22Rv1 (cell line): ENCODE measurements around the gene VPS72.
"Not testable (repeated sequence)": the region's sequence is repeated elsewhere in the genome, so short reads cannot be mapped to it uniquely, and the experiment has no call there.

Source experiments
- H3K27ac ChIP-seq: fragments of 450-650 bp; 2 replicates; pipeline ENCODE4 v1.5.1; 2017
- ZFX ChIP-seq: fragments of 450-650 bp; IDR thresholded peaks from 2 replicates; pipeline ENCODE4 v1.6.1; 2017; ENCODE audit warnings: antibody characterized with exemption, borderline replicate concordance
- TF ChIP-seq, protein P1 (sequence below): fragments of 450-650 bp; IDR thresholded peaks from 2 replicates; pipeline ENCODE4 v1.5.1; 2017; ENCODE audit warnings: mild to moderate bottlenecking

VPS72 gene

DNA sequence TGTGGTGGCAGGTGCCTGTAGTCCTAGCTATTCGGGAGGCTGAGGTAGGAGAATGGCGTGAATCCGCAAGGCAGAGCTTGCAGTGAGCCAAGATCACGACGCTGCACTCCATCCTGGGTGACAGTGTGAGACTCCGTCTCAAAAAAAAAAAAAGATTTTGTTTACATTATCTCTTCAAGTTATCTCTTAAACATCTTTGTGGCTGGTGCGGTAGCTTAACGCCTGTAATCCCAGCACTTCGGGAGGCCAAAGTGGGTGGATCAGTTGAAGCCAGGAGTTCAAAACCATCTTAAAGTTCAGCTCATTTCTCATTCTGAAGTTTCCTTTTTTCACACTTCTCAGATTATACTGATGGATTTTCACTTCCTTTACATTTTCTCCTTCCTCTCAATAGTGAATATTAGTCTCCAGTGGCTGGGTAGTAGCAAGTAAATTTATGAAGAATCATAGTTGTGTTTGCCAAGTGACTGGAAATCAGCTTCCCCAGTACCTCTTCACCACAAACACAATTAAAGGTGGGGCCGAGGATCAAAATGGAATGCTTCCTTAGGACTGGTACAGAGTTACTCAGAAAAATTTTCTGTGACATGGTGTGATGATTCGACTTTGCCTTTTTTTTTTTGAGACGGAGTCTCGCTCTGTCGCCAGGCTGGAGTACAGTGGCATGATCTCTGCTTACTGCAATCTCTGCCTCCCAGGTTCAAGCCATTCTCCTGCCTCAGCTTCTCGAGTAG is 22.1 kb upstream of the VPS72 start:
- H3K27ac ChIP-seq: 0 out of 2 replicates have a peak overlapping the region, but pooled peaks have one; percentile 7
- TF ChIP-seq, protein P1, sequence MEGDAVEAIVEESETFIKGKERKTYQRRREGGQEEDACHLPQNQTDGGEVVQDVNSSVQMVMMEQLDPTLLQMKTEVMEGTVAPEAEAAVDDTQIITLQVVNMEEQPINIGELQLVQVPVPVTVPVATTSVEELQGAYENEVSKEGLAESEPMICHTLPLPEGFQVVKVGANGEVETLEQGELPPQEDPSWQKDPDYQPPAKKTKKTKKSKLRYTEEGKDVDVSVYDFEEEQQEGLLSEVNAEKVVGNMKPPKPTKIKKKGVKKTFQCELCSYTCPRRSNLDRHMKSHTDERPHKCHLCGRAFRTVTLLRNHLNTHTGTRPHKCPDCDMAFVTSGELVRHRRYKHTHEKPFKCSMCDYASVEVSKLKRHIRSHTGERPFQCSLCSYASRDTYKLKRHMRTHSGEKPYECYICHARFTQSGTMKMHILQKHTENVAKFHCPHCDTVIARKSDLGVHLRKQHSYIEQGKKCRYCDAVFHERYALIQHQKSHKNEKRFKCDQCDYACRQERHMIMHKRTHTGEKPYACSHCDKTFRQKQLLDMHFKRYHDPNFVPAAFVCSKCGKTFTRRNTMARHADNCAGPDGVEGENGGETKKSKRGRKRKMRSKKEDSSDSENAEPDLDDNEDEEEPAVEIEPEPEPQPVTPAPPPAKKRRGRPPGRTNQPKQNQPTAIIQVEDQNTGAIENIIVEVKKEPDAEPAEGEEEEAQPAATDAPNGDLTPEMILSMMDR: no peak
- no peak for TF ChIP-seq ZFX

DNA sequence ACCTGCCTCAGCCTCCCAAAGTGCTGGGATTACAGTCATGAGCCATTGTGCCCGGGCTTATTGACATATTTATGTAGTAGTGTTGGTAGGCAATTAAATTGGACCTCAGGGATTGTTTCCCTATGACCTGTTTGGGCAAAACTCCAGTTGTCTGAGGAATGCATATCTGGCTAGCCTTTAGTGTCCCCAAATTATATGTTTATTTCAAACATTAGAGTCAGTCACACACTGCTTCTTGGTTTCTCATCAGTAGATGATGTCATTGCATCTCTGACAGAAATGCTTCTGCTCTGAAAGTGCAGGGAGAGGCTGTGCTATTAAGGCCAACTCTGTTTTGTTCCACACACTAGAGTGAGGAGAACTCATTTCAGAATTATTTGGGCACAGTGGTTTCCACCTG is 20.8 kb upstream of the VPS72 start:
- no peak overlapping the region for H3K27ac ChIP-seq
- TF ChIP-seq, protein P1: no peak
- TF ChIP-seq ZFX: no peak

DNA sequence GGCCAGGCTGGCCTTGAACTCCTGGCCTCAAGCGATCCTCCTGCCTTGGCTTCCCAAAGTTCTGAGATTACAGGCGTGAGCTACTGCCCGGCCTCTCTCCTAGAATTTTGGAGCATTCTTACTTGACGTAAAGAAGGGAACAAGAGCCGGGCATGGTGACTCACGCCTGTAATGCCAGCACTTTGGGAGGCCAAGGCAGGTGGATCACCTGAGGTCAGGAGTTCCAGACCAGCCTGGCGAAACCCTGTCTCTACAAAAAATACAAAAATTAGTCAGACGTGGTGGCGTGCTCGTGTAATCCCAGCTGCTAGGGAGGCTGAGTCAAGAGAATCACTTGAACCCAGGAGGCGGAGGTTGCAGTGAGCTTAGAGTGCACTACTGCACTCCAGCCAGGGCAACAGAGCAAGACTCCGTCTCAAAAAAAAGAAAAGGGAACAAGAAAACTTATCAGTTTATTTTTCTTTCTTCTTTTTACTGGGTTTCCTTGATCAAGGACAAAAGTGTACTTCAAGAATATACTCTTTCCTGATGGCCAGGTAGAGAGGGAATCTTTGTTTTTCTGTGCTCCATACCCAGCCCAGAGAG is 15.5 kb upstream of the VPS72 start:
- not testable (repeated sequence) for H3K27ac ChIP-seq

- H3K27ac ChIP-seq: peak overlapping the region; percentile 93
These were observed 10.0 kb upstream of the VPS72 start for GRCh38 chr1:151199873-151200581.

DNA sequence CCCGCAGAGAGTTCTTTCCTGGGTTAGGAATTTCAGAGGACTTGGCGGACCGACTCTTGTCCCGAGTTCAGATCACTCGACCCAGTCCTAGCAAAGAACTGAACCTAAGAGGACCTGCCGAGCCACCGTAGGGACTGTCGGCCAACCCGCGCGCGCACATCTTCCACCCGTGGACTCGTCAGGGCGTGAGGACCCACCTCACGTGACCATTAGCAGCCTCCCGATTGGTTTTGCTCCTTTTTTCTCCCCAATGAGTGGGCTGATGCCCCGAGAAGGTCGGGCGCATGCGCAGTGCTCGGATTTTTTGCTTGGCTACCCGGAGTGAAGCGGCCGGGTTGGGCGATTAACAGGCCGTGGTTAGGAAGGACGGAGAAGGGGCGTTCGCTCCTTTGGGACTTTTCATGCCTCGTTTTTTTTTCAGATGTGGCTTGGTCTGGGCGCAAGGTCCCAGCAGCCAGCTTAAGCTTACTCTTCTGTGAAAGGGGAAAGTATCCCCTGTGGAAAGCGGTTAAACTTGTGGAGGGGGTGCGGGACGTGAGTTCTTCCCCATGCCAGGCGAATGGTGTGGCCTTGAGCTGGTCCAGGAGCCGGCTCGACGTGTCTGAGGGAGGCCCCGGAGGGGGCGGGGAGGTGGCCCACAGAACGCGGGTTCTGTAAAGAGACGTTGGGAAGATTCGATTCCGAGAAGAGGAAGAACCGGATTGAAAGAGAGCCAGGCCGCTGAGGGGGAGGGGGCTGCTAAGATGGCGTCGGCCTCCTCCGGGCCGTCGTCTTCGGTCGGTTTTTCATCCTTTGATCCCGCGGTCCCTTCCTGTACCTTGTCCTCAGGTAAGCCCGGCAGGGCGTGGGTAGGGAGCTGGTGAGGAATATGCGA is 8.5 kb upstream of the VPS72 start, which contains the start of gene PIP5K1A:
TSS of gene PIP5K1A (plus strand) at position 299 of the 874 bp plus-strand sequence. CDS start at position 744, 445 bp downstream.
- TF ChIP-seq ZFX: no peak
- TF ChIP-seq, protein P1: no peak
- peak within 1 kb of the TSS; percentile 93 for H3K27ac ChIP-seq

More at GRCh38 chr1:151199873-151200581, 10.0 kb upstream of the VPS72 start:
- TF ChIP-seq ZFX: no peak
- TF ChIP-seq, protein P1: no peak

- peak overlapping the region; percentile 93 for H3K27ac ChIP-seq
- TF ChIP-seq ZFX: no peak
- TF ChIP-seq, protein P1: no peak
These were observed 7.9 kb upstream of the VPS72 start for GRCh38 chr1:151197863-151198253.

DNA sequence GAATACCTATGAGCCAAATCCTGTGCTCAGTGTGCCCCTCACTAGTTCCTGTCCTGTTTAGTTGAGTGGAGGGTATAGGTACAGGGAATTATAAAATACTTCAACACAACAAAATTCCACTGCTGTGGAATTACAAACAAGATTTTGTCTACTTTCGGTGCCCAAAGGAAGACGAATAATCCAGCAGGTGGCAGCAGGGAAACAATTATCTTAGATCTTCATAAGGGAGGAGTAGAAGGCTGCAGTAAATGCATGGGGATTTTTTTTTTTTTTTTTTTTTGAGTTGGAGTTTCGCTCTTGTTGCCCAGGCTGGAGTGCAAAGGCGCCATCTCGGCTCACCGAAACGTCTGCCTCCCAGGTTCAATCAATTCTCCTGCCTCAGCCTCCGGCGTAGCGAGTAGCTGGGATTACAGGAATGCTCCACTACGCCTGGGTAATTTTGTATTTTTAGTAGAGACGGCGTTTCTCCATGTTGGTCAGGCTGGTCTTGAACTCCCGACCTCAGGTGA is 6.3 kb upstream of the VPS72 start:
- peak overlapping the region; percentile 93 for H3K27ac ChIP-seq
- TF ChIP-seq ZFX: no peak
- TF ChIP-seq, protein P1: peak; percentile 92

DNA sequence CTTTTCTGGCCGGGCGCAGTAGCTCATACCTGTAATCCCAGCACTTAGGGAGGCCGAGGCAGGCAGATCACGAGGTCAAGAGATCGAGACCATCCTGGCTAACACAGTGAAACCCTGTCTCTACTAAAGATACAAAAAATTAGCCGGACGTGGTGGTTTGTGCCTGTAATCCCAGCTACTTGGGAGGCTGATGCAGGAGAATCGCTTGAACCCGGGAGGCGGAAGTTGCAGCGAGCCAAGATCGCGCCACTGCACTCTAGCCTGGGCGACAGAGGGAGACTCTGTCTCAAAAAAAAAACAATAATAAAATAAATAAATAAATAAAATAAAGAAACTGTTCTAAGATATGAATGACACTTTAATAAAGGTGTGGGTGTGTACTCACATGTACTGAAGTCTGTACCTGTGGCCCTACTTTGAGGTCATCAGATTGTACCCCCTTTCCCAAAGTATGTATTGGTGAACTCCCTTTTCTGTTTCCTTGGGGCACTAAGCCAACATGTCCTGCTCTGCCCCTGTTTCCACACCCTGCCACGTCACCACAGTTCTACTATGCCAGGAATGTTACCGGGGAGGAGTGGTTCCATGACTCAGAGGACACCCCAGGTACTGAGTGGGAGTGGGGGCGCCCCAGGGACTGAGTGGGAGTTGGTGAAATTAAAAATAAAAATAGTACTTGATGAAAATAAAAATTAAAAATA is 5.0 kb upstream of the VPS72 start:
- peak overlapping the region; percentile 93; the same call in 1 of the 2 replicates for H3K27ac ChIP-seq
